ENCODE measurements around the gene DBN1.

GRCh38 chr5:177511181-177511580 is 37.7 kb upstream of the DBN1 start:
- TF ChIP-seq TAF1 (IDR thresholded peaks at IDR 0.05; ENCODE audit: borderline replicate concordance, low read depth, low read length) (no peak), CTCF (IDR thresholded peaks at IDR 0.05) (no peak), EP300 (IDR thresholded peaks at IDR 0.05; ENCODE audit: borderline replicate concordance in 1 of 2, low read depth in 1 of 2, low read length in 1 of 2) (no peak), USF1 (IDR thresholded peaks at IDR 0.05; ENCODE audit: borderline replicate concordance, low read depth) (no peak)

Data from SK-N-SH (cell line).